ENCODE measurements around the gene NPAS3.

DNA sequence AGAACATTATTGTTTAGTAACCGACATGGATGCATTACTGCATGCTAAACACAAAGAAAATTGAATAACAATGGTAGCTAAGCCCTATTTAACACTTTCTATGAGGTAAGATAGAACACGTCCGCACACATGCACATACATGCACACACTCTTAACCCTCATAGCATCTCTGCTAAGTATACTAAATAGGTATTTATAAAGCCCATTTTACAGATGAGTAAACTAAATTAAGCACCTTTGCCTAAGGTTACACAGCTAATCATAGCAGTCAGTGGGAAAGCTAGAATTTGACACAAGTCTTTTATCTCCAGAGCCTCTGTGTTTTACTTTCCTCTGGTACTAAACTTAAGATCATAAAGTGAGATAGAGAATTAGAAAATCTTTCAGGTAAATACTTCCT is 577.2 kb downstream of the NPAS3 start:
- TF ChIP-seq CTCF (IDR thresholded peaks at IDR 0.05) (no peak), POLR2AphosphoS5 (IDR thresholded peaks at IDR 0.05) (no peak)
